Body of pancreas (tissue), 4 donors: ENCODE measurements around the gene NEDD9. TPM values are rescaled to one million over a fixed set of nuclear protein-coding genes. Genes with fewer than 3 reads are reported as not detected.

Source experiments
- ATAC-seq: fragments of 150-250 bp; one replicate; pipeline ENCODE4 v1.9.1; 2016
- DNase-seq, 4 donors: peaks; one replicate each; pipeline ENCODE4 v3.0.0-alpha.2; 2019
- H3K27ac ChIP-seq, 4 donors: fragments of 200-600 bp; sonication (generic); 1 replicate in 3 of 4; 2 replicates in 1 of 4; pipeline versions ENCODE4 v1.5.1 to v1.6.1; 2016 to 2019; ENCODE audit warnings: mild to moderate bottlenecking in 1 of 4, mixed read lengths in 1 of 4, moderate library complexity in 1 of 4
- H3K27me3 ChIP-seq, 2 donors: fragments of 200-600 bp; sonication (generic); one replicate each; pipeline ENCODE4 v1.6.0; 2016; ENCODE audit warnings: mild to moderate bottlenecking in 1 of 2
- H3K36me3 ChIP-seq, 2 donors: fragments of 200-600 bp; sonication (generic); replicated peaks in 1 of 2; 2 replicates each; pipeline ENCODE4 v1.5.1; 2016; ENCODE audit warnings: low read depth in 2 of 2; ENCODE audit not compliant: insufficient read depth in 1 of 2
- H3K4me1 ChIP-seq: fragments of 200-600 bp; sonication (generic); one replicate; pipeline ENCODE4 v1.6.0; 2016
- H3K4me3 ChIP-seq, 2 donors: fragments of 200-600 bp; sonication (generic); 1 replicate in 1 of 2; 2 replicates in 1 of 2; pipeline ENCODE4 v1.5.1; 2016 to 2019
- H3K9me3 ChIP-seq, 3 donors: fragments of 200-600 bp; sonication (generic); 1 replicate in 2 of 3; 2 replicates in 1 of 3; pipeline ENCODE4 v1.5.1; 2016
- POLR2A ChIP-seq, 3 donors: fragments of 450-650 bp; IDR thresholded peaks; one replicate each; pipeline ENCODE4 v1.6.1; 2016; ENCODE audit warnings: antibody characterized with exemption in 3 of 3, mild to moderate bottlenecking in 2 of 3
- WGBS, 2 donors: methylation state at CpG; one replicate each; pipeline ENCODE4 v1.1.5; 2017; 5-methylcytosine and 5-hydroxymethylcytosine counted together
- intact Hi-C: fragments of 100-400 bp; cut with DNase I; formaldehyde crosslinking; loops from one replicate; pipeline ENCODE4 v1.15.1; 2023
- total RNA-seq, 2 donors: library from RNA; depleted of rRNA; stranded (reverse); fragments of >200 nt; gene quantifications; one replicate each; pipeline ENCODE4 v1.1.0, GENCODE V29; 2016
- TF ChIP-seq, protein P1 (sequence below), 7 experiments: fragments of 450-650 bp in 4 of 7; fragments of 200-600 bp in 3 of 7; sonication (generic) in 3 of 7; IDR thresholded peaks; one replicate each; pipeline ENCODE4 v1.5.1; 2016 to 2019; ENCODE audit warnings: antibody characterized with exemption in 7 of 7

The NEDD9 gene
- total RNA-seq, 2 donors from 2014 or later: 22.8 to 58.3 TPM

- Histone ChIP-seq H3K4me1 (peaks cover 25% of the 10 kb centered on the region), H3K27me3 (no peaks in the 10 kb centered on the region), H3K27ac (no peak overlapping the region), H3K4me3 (no peak overlapping the region), H3K36me3 (peaks cover 0 to 2% of the 10 kb centered on the region in 2 donors), H3K9me3 (no peaks in the 10 kb centered on the region)
- 93 to 95% methylated on average over 17 to 19 of the region's 21 CpGs for WGBS, 2 donors
- no peak for ATAC-seq
- DNase-seq: no peak
- TF ChIP-seq, protein P1, sequence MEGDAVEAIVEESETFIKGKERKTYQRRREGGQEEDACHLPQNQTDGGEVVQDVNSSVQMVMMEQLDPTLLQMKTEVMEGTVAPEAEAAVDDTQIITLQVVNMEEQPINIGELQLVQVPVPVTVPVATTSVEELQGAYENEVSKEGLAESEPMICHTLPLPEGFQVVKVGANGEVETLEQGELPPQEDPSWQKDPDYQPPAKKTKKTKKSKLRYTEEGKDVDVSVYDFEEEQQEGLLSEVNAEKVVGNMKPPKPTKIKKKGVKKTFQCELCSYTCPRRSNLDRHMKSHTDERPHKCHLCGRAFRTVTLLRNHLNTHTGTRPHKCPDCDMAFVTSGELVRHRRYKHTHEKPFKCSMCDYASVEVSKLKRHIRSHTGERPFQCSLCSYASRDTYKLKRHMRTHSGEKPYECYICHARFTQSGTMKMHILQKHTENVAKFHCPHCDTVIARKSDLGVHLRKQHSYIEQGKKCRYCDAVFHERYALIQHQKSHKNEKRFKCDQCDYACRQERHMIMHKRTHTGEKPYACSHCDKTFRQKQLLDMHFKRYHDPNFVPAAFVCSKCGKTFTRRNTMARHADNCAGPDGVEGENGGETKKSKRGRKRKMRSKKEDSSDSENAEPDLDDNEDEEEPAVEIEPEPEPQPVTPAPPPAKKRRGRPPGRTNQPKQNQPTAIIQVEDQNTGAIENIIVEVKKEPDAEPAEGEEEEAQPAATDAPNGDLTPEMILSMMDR (IDR thresholded peaks at IDR 0.05): no peak
- TF ChIP-seq POLR2A (IDR thresholded peaks at IDR 0.05): no peak
- intact Hi-C loops: no loop called here
Measured at GRCh38 chr6:11189865-11190624, 42.4 kb downstream of the NEDD9 start.

- WGBS, 2 donors: 53 to 62% methylated on average over 5 of the region's 5 CpGs
- ATAC-seq (peak; percentile 89), DNase-seq (peak in 2 of 4 donors; percentile 51 to 62)
- Histone ChIP-seq H3K4me1 (peaks cover 17% of the 10 kb centered on the region), H3K9me3 (no peaks in the 10 kb centered on the region), H3K27me3 (no peaks in the 10 kb centered on the region), H3K4me3 (no peak overlapping the region), H3K36me3 (peaks cover 0 to 2% of the 10 kb centered on the region in 2 donors), H3K27ac (peak overlapping the region in 3 of 4 donors; percentile 7 to 60 (median 53))
- TF ChIP-seq POLR2A (IDR thresholded peaks at IDR 0.05): no peak
- TF ChIP-seq, protein P1 (IDR thresholded peaks at IDR 0.05): no peak
- intact Hi-C loops: no loop called here
Measured at GRCh38 chr6:11188161-11188915, 44.1 kb downstream of the NEDD9 start.

DNA sequence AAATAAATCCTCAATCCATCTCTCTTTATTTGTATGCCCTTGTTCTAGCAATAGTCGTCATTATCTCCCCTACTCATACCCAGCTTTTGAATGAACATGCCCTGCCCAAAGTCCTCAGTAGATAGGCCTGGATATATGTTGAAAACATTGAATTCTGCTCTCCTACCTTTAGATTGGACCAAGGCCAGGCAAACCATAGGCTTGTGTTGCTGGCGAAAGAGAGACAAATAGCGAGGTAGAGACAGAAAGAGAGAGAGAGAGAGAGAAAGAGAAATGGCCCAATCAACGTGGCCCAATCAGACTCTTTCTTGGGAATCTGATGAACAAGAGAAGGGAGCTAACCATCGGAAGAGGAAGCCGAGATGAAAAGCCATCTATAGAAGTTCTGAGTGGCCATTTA, 45.2 kb downstream of the NEDD9 start:
- H3K9me3 ChIP-seq: no peaks in the 10 kb centered on the region
- peaks cover 17% of the 10 kb centered on the region for H3K4me1 ChIP-seq
- peak overlapping the region in 1 of 4 donors; percentile 53 for H3K27ac ChIP-seq
- intact Hi-C loops: no loop called here
- DNase-seq (no peak), ATAC-seq (no peak)
- peaks cover 0 to 2% of the 10 kb centered on the region in 2 donors for H3K36me3 ChIP-seq
- H3K27me3 ChIP-seq: no peaks in the 10 kb centered on the region
- H3K4me3 ChIP-seq: no peak overlapping the region
- 93 to 94% methylated on average over 6 of the region's 6 CpGs for WGBS, 2 donors
- TF ChIP-seq POLR2A (IDR thresholded peaks at IDR 0.05): no peak
- TF ChIP-seq, protein P1 (IDR thresholded peaks at IDR 0.05): no peak

DNA sequence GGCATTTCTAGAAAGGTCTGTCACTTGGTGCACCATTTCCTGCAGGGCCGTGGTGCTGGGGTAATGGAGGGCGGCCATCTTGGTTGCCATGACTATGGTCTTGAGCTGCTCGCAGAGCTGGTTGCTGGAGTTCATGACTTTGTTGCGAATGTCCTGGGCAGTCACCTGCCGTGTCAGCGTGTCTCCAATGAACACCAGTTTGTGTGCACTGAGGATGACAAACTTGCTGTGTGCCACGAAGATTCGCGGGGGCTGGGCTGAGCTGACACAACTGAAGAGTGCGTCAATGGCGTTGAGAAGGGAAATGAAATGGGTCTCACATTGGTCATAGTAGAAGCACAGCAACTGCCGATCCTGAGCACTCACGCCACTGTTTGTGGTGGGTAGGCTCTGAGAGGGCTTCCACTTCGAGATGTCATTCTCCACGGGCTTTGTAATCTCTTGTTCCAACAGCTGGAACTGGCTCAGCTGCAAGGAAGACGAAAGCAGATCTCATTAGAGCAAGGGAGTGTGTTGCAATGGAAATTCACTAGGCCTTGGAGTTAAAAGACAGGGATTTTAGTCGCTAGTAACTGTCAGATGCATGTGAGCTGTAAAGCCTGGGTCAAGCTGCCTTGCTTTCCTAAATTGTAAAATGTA, 47.1 kb downstream of the NEDD9 start:
- Histone ChIP-seq H3K27ac (no peak overlapping the region), H3K4me3 (no peak overlapping the region), H3K36me3 (no peaks in the 10 kb centered on the region), H3K4me1 (peaks cover 17% of the 10 kb centered on the region), H3K27me3 (no peaks in the 10 kb centered on the region), H3K9me3 (no peaks in the 10 kb centered on the region)
- WGBS, 2 donors: 93% methylated on average over 17 of the region's 17 CpGs
- intact Hi-C loops: no loop called here
- no peak for TF ChIP-seq POLR2A (IDR thresholded peaks at IDR 0.05)
- TF ChIP-seq, protein P1 (IDR thresholded peaks at IDR 0.05): no peak
- DNase-seq (no peak), ATAC-seq (no peak)
